NB4 (cell line): Measurements from ENCODE around the gene HNF1B.
"Not testable (repeated sequence)": the region's sequence is repeated elsewhere in the genome, so short reads cannot be mapped to it uniquely, and the experiment has no call there.

Source experiments
- CTCF ChIP-seq: IDR thresholded peaks from one replicate; pipeline ENCODE4 v1.5.1; 2012; ENCODE audit warnings: low read depth, low read length
- MAX ChIP-seq: IDR thresholded peaks from 2 replicates; pipeline ENCODE4 v1.6.1; 2011; ENCODE audit warnings: low read depth, low read length
- MYC ChIP-seq: IDR thresholded peaks from 2 replicates; pipeline ENCODE4 v1.6.1; 2011; ENCODE audit warnings: low read depth, low read length
- POLR2A ChIP-seq: IDR thresholded peaks from 2 replicates; pipeline ENCODE4 v1.6.1; 2011; ENCODE audit warnings: mild to moderate bottlenecking; ENCODE audit not compliant: insufficient read length; ENCODE audit errors: extremely low read depth

- TF ChIP-seq CTCF, POLR2A, MYC, MAX: not testable (repeated sequence)
Measured at GRCh38 chr17:37782460-37782859, 37.6 kb upstream of the HNF1B start.
